GM15510 (cell line): ENCODE data around the gene BRSK2.

ENCODE experiments used
- POLR2A ChIP-seq: IDR thresholded peaks from 3 replicates; pipeline ENCODE4 v1.6.1; 2011; ENCODE audit warnings: borderline replicate concordance; ENCODE audit not compliant: insufficient read length; ENCODE audit errors: extremely low read depth

Gene BRSK2

DNA sequence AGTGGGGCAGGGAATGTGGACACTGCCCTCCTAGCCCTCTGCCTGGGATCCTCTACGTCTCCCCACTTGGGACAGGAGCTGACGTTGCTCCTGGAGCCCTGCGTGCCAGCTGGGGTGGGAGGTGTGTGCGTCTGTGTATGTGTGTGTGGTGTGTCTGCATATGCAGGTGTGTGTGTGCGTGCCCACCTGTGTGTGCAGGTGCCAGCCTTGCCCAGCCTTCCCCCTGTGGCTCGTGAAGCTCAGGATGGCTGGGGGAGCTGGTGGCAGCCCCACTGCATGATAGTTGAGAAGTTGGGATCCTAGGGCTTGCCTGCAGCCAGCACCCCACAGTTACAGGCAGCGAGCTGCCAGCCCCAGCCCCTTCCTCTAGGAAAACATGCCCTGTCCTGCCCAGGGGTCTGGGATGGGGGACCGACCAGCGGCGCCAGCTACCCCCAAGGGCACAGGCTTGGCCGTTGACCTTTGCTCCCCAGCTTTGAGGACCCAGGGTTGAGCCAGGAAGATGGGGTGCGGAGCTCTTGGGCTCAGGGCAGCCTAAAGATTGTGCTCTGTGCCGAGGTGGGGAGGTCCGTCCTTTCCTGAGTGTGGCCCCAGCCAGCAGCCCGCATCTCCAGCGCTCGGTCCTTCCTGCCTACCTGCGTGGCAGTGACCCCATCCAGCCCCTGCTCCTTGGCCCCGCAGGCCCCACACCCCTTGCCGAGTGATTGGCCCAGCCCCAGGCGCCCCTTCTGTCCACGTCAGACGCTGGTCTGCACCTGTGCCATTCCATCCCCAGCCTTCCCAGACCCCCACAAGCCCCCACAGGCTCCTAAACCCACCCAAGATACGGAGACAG is 15.7 kb downstream of the BRSK2 start:
- no peak for TF ChIP-seq POLR2A

DNA sequence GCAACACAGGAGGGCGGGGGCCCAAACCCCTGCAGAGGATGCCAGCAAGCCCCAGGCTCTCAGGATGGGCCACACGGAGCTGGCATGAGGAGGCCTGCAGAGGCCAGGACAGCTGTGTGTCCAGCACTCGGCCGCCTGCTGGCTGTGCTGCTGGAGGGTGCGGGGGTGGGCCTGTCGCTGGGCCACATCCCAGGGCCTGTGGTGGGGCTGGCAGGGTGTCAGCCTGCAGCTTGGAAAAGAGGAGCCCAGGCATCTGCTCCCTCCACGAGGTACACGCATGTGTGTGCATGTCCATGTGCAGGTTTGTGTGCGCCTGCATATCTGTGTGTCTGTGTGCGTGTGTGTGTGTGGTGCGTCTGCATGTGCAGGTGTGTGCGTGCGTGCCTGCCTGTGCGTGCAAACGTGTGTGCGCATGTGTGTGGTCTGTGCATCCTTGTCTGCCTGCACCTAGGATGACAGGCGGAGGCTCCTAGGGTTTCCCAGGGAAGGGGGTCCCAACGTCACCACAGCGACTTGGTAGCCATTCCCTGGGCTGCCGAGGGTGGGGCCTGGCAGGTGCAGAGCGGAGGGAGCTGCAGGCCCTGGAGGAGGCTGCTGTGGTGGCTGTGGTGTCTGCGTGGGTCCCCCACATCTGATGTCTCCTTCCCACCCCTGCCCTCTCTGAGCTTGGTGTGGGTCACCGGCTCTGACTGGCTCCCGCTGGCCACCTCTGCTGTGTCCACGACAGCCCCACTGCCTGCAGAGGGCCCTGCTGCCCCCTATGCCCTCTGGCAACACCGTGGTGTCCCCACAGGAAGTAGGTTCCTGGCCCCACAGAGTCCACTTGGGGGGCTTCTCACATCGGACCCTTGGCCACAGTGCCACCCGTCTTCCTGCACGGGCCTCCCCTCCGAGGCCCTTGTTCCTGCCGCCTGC is 17.1 kb downstream of the BRSK2 start:
- TF ChIP-seq POLR2A = no peak

DNA sequence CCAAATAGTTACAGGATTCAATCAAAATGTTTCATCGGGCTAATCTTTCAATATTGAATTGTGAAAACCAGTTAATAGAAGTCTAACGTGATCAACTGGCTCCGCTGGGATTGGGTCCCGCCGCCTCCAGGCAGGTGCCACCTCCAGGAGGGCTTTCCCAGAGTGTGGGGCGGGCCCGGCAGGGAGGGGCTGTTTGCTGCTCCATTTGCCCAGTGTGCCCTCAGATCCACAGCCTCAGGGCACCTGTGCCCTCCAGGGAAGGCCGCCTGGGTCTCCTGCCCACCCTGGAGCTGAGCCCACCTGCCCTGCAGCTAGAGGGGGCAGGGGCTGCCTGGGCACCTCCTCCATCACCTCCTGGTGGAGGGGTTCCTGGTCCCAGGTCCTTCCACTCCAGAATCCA is 17.9 kb downstream of the BRSK2 start:
- no peak for TF ChIP-seq POLR2A

DNA sequence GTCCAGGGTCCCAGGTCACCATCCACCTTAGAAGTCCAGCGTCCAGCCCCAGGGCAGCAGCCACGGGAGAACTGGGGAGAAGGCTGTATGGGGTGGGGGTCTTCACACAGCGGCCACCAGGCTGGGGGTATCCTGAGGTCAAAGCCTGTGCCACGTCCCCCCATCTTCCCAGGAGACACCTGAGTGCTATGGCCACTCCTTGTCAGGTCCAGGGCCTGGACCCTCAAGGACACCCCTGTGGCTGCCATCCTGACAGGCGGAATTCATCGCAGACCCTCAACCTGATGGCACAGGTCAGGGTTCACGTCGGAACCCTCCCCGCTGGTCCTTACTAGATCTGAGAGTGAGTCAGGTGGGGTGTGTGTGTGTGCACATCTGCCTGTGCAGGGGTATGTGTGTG is 18.6 kb downstream of the BRSK2 start:
- TF ChIP-seq POLR2A = no peak

DNA sequence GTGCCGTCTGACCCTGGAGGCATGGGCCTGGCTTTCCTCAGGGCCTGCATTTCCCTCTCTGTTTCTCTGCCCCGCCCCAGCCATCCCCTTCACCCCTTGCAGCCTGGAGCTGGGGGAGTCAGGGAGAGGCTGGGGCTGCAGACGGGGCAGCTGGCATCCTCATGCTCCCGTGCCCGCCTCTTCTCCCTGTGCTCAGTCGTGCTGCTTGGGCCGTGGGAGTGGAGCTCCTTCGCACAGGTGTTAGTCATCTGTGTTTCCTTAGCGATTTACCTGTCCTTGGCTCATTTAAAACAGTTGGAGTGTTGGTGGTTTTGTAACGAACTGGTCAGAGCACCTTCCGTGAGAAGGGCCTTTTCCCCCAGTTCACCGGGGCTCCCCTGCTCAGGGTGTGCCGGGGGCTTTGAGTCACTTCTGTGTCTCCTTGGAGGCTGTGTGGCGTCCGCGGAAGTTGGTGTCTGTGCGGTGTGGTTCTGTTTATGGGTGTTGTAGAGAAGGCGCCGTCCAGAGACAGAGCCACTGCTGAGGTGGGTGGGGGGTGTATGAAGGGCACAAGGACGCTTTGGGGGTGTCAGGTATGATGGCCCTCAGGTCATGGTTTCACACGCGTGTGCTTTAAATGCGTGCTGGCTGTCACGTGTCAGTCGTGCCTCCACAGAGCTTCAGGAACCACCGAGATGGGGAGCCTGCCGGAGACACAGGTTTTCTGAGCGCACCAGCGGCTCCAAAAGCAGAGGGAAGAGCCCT is 19.5 kb downstream of the BRSK2 start:
- no peak for TF ChIP-seq POLR2A

DNA sequence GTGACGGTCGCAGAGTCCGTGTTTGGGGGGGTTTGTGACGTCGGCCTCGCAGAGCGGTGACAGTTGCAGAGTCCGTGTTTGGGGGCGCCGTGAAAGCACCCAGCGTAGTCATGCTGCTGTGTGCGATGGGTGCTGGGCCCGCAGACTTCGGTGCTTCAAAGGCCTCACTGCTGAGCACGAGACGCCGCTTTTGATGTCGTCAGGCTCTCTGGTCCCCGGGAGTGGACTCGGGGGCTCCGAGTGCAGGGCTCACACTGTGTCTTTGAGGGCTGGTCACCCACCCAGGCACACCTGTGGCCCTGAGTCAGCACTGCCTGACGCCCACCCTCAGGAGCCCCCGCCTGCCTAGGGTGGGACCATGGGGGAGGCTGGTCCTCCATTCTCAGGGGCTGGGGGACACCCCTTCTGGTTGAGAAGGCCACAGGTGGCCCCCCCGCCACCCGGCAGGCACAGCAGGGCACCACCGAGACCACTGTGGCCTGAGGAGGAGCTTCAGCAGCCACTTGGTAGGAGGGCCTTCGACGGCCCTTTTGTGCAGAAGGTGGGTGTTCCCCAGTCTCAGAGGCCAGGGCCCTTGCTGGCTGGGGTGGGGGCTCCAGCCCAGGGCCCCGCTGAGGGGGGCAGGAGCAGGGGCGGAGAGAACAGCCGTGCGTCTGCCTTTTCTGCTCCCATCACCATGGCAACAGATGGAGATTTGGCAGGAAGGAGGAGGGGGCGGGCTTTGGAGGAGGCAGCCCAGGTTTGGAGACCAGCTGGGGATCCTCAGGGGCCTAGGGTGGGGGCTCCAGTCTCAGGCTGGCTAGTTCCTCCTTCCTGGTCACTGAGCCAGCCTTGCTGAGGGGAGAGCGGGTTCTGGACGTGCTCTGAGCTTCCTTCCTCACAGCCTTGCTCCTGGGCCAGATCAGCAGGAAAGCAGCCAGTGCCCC is 20.9 kb downstream of the BRSK2 start:
- no peak for TF ChIP-seq POLR2A

DNA sequence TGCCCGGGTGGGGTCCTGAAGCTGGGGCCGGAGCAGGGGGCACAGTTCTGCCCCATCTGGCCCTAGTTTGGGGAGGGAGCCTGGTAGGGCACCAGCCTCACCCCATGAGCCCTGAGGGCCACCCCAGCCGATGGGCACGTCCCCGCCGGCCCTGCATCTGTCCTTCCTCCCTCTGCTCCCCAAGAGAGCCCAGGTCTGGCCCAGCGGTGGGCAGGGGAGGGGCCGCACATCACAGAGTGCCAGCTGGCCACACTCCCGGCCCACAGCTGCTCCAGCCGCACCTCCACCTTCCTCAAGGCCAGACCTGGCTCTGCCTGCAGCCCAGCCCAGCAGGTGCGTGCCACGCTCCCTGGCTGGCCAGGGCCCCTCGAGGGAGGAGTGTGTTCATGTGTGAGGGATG is 21.6 kb downstream of the BRSK2 start:
- TF ChIP-seq POLR2A = no peak

DNA sequence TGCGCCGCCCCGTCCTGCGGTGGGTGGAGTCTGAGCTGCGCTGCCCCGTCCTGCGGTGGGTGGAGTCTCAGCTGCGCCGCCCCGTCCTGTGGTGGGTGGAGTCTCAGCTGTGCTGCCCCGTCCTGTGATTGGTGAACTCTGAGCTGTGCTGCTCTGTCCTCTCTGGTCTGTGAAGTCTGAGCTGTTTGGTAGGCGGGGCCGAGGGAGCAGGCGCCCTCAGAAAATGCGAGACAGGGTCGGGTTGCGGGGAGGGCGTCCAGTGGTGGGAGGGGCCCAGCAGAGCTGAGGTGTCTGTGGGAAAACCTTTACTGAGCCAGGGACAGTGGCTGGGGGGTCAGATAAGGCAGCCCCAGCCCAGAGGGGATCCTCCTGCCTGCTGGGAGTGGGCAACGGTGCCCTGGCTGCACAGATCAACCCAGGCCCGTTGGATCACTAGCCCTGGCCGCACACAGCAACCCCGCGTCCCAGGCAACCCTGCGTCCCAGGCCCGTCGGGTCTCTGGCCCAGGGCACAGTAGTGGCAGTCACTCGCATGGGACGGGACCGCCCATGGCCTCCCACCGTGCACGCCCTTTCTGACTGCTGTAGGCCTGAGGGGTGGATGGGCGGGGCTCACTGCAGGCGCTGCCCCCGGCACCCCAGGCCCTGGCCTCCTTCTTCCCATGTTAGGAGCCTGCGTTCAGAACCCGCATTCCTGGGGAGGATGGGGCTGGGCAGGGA is 22.8 kb downstream of the BRSK2 start:
- TF ChIP-seq POLR2A = no peak

DNA sequence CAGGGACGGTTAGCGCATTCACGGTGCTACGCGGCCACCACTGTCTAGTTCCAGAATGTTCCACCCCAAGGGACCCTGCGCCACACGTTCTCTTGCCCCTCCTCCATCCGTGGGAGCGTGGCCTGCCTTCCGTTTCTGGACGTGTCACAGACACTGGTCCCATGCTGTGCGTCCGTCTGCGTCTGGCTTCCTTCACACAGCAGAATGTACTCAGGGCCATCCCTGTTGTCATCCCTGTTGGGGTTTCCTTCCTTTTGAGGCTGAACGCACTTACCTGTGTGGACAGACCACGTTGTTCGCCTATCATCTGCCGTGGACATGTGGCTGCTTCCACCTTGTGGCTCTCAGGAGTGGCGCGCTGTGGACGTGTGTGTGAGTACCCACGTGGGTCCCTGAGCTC is 24.9 kb downstream of the BRSK2 start:
- TF ChIP-seq POLR2A = no peak

DNA sequence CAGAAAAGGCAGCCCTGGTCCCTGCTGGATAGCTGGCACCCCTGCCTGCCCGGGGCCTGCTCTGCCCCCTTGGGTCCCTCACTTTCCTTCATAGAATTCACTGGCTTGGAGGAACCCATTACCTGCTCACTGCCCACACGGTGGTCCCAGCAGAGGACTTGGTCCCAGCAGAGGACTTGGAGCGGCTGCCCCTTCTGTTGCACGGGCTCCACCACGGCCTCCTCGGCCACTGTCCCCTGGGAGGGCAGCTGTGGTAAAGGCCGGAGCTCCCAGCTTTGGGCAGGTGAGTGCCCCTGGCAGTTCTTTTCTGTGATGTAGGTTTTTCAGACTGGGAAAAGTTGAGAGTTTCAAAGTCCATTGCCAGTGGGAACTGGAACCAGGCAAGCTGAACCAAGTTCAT is 25.9 kb downstream of the BRSK2 start:
- TF ChIP-seq POLR2A = no peak

DNA sequence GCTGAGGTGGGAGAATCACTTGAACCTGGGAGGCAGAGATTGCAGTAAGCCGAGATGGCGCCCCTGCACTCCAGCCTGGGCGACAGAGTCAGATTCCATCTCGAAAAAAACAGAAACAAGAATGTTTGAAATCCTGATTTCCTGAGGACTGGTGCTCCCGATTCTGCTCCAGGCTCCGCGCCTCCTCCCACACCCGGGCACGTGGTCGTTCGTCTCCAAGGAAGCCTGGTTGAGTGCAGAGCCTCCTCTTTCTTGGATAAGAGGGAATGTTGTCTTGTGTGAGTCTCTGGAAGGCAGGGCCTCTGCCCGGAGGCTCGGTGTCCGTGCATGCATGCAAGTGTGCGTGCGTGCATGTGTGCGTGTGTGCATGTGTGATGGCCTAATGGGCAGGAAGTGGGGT is 30.1 kb downstream of the BRSK2 start:
- no peak for TF ChIP-seq POLR2A

DNA sequence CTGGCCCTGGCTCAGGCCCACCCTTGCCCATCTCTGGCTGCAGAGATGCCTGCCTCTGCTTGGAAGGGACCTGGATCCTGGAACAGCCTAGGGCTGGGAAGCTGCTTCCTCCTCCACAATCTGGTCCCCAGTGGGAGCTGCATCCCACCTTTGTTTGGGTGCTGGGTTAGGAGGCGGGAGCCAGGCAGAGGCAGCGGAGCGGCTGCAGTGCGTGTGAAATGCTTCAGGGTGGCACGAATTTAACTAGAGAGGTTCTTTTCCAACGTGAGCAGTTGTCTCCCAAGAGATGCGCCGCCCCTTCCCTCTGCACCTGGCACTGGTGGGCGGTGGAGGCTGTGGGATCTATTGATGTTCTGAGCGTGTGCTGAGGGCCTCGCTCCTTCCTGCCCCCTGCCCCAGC is 31.6 kb downstream of the BRSK2 start:
- TF ChIP-seq POLR2A = no peak

DNA sequence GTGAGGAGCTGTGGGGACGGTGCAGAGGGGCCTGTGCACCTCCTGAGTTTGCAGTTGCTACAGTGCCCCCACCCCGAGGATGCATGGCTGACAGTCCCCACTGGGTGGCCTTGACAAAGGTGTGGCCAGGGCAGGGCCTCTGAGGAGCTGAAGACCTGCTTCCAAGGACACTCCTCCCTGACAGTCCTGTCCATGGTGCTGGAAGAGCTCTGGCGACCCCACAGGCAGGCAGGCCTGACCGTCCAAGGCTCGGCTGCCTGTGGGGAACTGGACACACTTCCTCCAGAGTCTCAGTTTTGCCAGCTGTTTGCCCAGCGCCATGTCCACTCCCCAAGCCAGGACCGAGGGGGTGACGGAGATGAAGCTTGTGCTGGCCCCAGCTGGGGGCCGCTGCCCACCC is 32.7 kb downstream of the BRSK2 start:
- no peak for TF ChIP-seq POLR2A
